ENCODE data around the gene ADGRA3.

ADGRA3 gene

DNA sequence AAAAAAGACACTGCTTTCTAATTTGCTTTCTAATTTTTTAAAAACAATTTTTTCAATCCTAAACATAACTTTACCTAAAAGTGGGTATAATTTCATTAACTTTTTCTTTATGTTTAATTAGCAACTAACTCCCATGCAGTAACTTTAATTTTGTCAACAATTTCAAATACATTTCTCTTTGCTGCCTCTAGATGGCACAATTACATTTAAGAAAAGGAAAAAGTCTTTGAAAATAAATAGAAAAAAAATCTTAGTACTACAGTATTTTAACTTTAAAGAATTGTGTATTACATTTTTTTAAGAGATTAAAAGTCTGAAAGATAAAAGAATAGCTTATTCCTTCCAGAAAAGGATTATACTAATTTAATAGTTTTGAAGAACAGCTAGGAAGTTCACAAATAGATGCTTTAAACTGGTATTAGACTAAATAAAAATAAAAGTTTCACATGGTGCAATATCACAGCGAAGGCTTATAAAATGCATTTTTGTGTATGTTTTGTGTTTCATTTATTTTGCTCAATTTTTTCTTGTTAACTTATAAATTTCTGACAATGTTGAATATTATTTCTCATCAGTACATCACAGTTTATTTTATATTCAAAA lies 105.1 kb downstream of the ADGRA3 start:
- Histone ChIP-seq H3K36me3 (no peaks in the 10 kb centered on the region), H3K27me3 (no peaks in the 10 kb centered on the region), H3K4me3 (ENCODE audit: low read depth in 1 of 2, low read length in 1 of 2) (no peak overlapping the region), H3K27ac (no peak overlapping the region), H3K4me1 (ENCODE audit: control insufficient read depth in 1 of 2, insufficient read depth in 1 of 2, low read depth in 1 of 2, low read length in 1 of 2) (no peaks in the 10 kb centered on the region), H3K9me3 (no peaks in the 10 kb centered on the region)
- TF ChIP-seq, protein P1, sequence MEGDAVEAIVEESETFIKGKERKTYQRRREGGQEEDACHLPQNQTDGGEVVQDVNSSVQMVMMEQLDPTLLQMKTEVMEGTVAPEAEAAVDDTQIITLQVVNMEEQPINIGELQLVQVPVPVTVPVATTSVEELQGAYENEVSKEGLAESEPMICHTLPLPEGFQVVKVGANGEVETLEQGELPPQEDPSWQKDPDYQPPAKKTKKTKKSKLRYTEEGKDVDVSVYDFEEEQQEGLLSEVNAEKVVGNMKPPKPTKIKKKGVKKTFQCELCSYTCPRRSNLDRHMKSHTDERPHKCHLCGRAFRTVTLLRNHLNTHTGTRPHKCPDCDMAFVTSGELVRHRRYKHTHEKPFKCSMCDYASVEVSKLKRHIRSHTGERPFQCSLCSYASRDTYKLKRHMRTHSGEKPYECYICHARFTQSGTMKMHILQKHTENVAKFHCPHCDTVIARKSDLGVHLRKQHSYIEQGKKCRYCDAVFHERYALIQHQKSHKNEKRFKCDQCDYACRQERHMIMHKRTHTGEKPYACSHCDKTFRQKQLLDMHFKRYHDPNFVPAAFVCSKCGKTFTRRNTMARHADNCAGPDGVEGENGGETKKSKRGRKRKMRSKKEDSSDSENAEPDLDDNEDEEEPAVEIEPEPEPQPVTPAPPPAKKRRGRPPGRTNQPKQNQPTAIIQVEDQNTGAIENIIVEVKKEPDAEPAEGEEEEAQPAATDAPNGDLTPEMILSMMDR (IDR thresholded peaks at IDR 0.05), result no peak

DNA sequence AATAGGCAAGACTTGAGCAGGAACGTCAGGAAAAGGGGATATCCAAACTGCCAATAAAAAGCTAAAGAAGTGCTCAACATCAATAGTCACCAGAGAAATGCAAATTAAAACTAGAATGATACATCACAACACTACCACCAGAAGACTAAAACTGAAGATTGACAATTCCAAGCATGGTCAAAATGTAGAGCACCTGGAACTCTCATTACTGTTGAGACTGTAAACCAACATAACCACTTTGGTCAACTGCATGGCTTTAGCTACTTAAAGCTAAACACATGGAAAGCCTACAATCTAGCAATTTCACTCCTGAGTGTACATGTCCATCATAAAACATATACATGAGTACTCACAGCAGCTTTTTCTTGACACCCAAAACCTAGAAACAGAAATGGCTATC lies 107.4 kb downstream of the ADGRA3 start:
- H3K4me1 ChIP-seq (ENCODE audit: control insufficient read depth in 1 of 2, insufficient read depth in 1 of 2, low read depth in 1 of 2, low read length in 1 of 2), result no peaks in the 10 kb centered on the region
- TF ChIP-seq, protein P1 (IDR thresholded peaks at IDR 0.05), result no peak
- no peak overlapping the region for H3K27ac ChIP-seq
- H3K27me3 ChIP-seq, result no peaks in the 10 kb centered on the region
- H3K36me3 ChIP-seq, result no peaks in the 10 kb centered on the region
- no peaks in the 10 kb centered on the region for H3K9me3 ChIP-seq
- no peak overlapping the region for H3K4me3 ChIP-seq (ENCODE audit: low read depth in 1 of 2, low read length in 1 of 2)

DNA sequence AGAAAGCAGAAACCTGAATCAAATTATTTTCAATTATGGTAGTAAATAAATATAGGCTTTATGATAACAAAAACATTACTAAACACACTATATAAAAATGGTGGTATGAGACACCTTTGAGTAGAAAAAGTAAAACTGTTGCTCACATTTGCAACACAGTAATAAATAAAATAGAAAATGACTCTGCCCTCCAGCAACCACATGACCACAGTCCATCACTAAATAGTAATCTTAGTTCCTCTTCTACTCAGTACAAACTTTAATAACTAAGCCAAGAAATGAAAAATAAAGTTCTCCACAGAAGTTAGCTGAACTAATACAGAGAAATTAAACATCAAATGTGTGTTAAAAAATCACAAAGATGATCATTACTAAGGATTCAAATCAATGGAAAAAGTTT lies 108.5 kb downstream of the ADGRA3 start:
- TF ChIP-seq, protein P1 (IDR thresholded peaks at IDR 0.05), result no peak
- H3K36me3 ChIP-seq, result no peaks in the 10 kb centered on the region
- no peak overlapping the region for H3K27ac ChIP-seq
- no peaks in the 10 kb centered on the region for H3K9me3 ChIP-seq
- no peak overlapping the region for H3K4me3 ChIP-seq (ENCODE audit: low read depth in 1 of 2, low read length in 1 of 2)
- no peaks in the 10 kb centered on the region for H3K4me1 ChIP-seq (ENCODE audit: control insufficient read depth in 1 of 2, insufficient read depth in 1 of 2, low read depth in 1 of 2, low read length in 1 of 2)
- H3K27me3 ChIP-seq, result no peaks in the 10 kb centered on the region

DNA sequence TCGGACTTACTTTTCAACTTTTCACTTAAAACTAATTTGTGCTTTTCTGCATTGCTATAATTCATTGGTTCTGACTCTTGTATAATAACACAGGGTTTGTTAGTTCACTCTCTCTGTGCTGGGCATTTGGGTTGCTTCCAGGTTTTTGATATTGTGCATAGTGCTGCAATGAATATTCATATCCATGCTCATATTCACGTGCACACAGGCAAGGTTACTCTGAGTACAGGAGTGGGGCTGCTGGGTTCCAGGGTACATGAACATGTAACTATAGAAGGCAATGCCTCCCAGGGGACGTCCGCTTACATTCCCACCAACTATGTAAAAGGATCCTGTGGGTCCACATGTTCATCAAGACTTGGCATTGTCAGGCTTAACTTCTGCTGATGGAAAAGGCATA lies 117.2 kb downstream of the ADGRA3 start:
- no peaks in the 10 kb centered on the region for H3K4me1 ChIP-seq (ENCODE audit: control insufficient read depth in 1 of 2, insufficient read depth in 1 of 2, low read depth in 1 of 2, low read length in 1 of 2)
- no peaks in the 10 kb centered on the region for H3K9me3 ChIP-seq
- H3K27me3 ChIP-seq, result no peaks in the 10 kb centered on the region
- no peaks in the 10 kb centered on the region for H3K36me3 ChIP-seq
- H3K4me3 ChIP-seq (ENCODE audit: low read depth in 1 of 2, low read length in 1 of 2), result no peak overlapping the region
- no peak overlapping the region for H3K27ac ChIP-seq
- TF ChIP-seq, protein P1 (IDR thresholded peaks at IDR 0.05), result no peak

DNA sequence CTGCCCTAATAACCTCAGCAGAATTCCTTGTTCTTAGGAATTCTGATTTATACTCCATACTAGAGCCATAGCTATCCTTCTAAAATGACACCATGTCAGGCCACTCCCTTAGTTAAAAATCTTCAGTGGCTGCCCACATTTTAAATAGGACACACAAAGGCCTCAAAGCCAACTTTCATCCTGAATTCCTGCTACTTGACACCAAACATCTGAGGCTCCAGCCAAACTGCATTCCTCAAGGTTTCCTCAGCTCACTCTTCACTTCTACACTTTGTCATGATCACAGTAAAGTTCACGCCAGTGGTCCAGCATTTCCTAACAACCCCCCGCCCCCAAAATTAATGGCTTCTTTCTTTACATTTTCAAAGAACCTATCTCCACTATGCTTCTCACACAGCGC lies 124.3 kb downstream of the ADGRA3 start:
- Histone ChIP-seq H3K27me3 (no peaks in the 10 kb centered on the region), H3K36me3 (no peaks in the 10 kb centered on the region), H3K4me3 (ENCODE audit: low read depth in 1 of 2, low read length in 1 of 2) (no peak overlapping the region), H3K27ac (no peak overlapping the region), H3K4me1 (ENCODE audit: control insufficient read depth in 1 of 2, insufficient read depth in 1 of 2, low read depth in 1 of 2, low read length in 1 of 2) (no peaks in the 10 kb centered on the region), H3K9me3 (no peaks in the 10 kb centered on the region)
- TF ChIP-seq, protein P1 (IDR thresholded peaks at IDR 0.05), result no peak
